ENCODE data around the gene ATP8B4.
A peak's percentile ranks its signal among the peaks of the same experiment; 100 is the strongest.
"Not testable (repeated sequence)": the region's sequence is repeated elsewhere in the genome, so short reads cannot be mapped to it uniquely, and the experiment has no call there.

ATP8B4 gene

DNA sequence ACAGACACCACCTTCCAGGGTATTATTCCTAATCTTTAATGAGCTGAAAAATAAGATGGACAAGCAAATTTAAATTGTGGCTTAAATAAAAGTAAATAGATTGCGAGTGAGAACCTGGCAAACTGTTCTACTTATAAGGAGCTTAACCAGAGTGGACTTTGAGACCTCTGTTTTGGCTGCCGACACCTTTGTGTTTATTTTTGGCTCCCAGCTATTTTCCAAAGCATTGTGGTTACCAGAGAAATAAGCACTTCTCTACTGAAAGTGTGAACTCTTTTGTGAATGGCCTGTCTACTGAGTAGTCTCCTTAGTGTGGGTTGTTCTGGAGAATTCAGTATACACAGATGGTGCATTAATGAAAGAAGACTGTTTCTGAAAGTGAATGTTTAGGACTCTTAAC, 109.4 kb downstream of the ATP8B4 start:
- DNase-seq (ENCODE audit: low read depth): no peak

GRCh38 chr15:50003786-50004334, 115.2 kb downstream of the ATP8B4 start:
- DNase-seq (ENCODE audit: low read depth): peak; percentile 26

DNA sequence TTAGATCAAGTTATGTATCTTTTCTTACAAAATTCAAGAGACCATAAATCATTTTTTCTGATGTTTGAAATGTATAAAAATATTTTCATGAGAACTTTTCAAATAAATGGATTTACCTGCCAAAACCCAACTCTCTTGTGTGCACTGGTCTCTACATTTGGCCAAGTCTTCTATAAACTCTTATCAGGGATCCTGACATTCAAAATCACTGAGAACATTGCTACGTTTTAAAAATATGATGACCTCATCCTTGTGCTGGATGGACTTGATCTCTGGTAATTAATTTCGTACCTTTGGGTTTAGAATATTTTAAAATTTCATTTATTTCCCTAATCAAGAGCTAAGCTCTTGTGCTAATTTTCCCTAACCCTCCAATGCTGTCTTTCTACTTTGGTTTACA, 127.4 kb downstream of the ATP8B4 start:
- no peak for DNase-seq (ENCODE audit: low read depth)

DNA sequence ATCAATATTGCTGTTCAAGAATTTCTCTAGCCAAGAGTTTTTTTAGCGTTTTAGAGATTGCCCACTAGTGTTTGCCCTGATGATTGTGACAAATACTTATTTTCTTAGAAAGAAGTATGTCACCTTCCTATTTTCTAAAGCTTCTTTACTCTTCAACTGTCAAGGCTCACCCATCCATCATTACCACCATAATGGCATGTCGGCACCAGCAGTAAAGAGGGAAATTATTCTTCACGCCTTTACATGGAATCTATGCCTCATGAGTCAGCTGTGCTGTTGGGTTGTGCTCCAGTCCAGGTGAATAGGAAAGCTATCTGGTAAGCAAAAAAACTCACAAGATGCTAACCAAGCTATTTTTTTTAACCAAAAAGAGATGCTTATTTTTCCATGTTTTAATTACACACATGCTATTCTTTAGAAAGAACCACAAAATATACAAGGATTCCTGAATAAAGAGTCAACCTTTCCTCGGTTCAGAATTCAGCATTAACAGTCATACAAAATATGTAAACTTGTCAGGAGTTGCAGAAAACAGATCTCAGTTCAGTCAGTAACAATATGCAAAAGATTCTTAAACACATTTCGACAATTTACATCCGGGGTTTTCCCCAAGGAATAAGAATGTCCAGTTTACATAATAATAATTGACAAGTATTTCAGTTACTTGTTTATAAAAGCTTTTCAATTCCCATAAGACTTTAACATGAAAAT, 128.0 kb downstream of the ATP8B4 start:
- DNase-seq (ENCODE audit: low read depth): no peak

DNA sequence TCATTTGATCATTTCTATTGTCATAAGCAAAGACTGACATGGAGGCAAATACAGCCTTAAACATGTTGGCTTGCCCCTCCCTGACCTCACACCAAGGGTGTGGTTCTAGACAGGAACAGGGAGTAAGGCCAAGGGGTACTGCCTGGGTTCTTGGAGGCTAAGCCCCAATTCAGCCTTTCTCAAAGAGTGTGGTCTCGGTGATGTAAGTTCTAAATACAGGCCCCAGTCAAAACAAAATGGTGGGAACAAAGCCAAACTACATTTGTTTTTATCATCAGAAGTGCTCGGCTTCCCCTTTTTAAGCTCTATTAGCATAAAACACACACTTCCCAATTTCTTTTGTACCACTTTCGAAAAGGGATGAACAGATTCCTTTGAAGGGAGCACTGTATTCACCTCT, 129.5 kb downstream of the ATP8B4 start:
- DNase-seq (ENCODE audit: low read depth): no peak

GRCh38 chr15:49988766-49989165, 130.3 kb downstream of the ATP8B4 start:
- DNase-seq (ENCODE audit: low read depth): no peak

DNA sequence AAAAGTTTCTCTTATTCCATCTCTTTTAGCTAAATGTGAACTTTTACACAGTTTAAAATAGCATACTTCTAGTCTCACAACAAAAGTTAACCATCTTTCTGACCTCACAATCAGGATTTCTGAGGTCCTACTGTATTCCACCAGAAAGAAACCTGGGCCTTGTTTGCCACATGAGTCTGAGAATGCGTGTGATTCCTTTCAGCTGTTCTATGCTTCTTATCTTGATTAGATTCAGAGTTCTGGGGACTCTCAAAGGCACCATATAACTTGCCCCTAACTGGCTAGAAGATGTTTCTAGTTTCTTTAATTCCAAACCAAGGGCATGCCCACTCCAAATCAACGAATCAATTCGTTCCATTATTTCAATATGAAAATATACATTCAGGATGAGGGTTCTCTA, 131.1 kb downstream of the ATP8B4 start:
- no peak for DNase-seq (ENCODE audit: low read depth)

- DNase-seq (ENCODE audit: low read depth): no peak
These were observed 131.7 kb downstream of the ATP8B4 start for GRCh38 chr15:49987198-49987785.

DNA sequence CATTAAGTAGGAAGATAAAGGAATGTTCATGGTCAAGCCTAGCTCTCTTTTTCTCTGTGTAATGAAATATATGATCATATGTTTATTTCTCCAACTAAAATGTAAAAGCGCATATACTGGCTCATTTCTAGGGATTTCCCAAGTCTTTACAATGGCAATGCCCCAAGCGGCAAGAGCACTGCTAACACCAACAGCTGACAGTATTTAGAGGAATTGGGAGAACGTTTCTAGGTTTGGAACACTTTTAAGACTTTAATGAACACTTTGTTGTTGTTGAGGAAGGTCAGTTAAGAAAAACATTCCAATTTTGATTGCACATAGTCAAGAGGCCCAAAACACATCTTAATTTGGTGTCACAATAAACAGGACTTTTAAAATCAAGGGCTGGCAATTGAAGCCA, 132.7 kb downstream of the ATP8B4 start:
- no peak for DNase-seq (ENCODE audit: low read depth)

- DNase-seq (ENCODE audit: low read depth): no peak
These were observed 133.6 kb downstream of the ATP8B4 start for GRCh38 chr15:49985463-49985862.

DNA sequence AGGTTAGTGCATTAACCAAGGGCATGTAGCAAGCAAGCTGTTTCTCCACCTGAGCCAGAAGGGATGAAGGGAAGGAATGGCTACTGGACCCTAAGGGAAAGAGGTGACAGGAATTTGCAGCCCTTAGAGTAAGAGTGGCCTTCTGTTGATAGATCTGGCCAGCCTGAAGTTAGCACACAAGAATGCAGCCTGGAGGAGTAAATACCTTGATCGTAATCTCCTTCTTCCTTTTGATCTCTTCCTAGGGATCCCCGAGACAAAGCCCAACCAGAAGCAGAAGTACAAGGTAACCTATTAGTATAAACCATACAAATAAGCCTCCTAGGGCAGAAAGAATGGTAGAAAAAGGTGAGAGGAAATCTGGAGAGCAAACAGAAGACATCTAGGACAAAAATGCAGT, 134.6 kb downstream of the ATP8B4 start:
- DNase-seq (ENCODE audit: low read depth): no peak

DNA sequence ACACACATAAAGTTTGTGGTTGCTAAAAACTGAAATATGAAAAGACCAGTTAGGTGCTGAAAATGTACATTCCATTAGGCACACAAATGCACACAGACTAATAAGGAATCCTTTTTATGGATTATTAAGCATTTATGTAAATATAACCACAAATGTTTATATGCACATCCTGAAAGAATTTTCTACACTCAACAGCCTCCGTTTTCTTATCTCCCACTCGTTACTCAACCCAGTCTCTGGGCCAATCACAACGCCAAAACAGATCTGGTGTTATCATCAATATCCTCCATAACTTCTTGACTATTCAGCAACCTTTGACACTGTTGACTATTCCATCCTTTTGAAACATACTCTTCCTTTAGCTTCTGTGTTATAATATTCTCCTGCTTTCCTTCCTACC, 136.4 kb downstream of the ATP8B4 start:
- DNase-seq (ENCODE audit: low read depth): no peak

DNA sequence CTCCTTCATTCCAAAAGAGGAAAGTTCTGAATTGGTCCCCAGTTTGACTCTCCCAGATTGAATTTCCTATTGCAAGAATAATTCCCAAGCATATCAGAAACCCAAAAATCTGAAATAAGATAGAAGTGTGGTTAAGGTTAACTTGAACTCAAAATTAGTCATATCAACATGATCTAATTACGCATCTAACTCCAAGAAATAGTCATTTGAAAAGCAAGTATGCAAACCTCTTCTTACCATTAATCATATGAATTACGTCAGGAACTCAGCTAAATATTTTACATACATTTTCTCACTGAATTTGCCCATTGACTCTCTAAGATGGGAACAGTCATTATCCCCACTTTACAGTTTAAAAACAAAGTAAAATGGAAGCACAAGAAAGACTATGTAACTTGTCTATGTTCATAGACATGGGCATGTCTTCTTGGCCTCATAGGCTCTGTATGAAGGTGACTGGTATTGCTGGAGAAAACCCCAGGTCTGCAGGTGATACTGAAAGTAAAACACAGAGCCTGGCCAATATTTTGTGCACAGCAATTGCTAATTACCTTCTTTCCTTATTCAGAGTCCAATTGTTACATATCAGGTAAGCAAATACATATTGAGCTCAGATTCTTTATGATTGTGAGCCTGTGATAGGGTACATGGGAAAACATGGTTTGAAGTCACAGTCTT, 139.2 kb downstream of the ATP8B4 start:
- DNase-seq (ENCODE audit: low read depth): no peak

- DNase-seq (ENCODE audit: low read depth): no peak
These were observed 140.9 kb downstream of the ATP8B4 start for GRCh38 chr15:49978121-49978520.

DNA sequence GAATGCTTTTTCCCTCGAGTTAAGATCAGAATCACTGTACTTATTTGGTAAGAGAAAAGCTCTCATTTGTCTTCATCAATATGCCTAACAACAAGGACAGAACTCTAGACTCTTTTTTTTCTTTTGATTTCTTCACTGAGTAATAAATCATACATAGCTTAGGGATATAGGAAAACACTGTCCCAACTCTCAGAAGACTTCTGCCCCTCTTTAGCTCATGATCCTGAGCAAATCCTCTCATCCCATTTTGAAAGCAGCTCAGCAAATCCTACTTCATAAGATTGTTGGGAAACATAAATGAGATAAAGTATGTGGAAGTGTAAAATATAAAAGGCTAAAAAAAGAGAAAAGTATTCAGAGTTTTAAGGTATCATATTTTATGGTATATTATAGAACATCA, 141.7 kb downstream of the ATP8B4 start:
- no peak for DNase-seq (ENCODE audit: low read depth)

GRCh38 chr15:49964551-49964950, 154.5 kb downstream of the ATP8B4 start:
- DNase-seq (ENCODE audit: low read depth): no peak

DNA sequence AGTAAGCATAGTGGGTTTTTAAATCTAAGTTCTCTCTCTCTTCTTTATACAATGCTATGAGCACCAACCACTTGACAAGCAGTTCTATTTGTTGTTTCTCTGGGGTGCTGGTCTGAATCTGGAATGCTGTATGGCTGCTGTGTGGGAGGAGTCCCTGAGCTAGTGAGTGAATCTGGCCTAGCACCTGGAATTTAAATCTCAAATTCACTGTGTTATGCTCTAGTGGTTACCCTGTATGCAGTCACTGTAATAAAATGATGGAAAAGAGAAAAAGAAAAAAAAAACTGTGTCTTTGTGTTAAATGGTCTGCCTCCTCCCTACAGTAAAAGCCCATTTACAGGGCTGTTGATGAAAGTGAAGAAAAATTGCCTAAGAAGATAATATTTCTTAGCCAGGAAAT, 155.0 kb downstream of the ATP8B4 start:
- DNase-seq (ENCODE audit: low read depth): no peak

- not testable (repeated sequence) for DNase-seq (ENCODE audit: low read depth)
These were observed 155.8 kb downstream of the ATP8B4 start for GRCh38 chr15:49963033-49963772.

DNA sequence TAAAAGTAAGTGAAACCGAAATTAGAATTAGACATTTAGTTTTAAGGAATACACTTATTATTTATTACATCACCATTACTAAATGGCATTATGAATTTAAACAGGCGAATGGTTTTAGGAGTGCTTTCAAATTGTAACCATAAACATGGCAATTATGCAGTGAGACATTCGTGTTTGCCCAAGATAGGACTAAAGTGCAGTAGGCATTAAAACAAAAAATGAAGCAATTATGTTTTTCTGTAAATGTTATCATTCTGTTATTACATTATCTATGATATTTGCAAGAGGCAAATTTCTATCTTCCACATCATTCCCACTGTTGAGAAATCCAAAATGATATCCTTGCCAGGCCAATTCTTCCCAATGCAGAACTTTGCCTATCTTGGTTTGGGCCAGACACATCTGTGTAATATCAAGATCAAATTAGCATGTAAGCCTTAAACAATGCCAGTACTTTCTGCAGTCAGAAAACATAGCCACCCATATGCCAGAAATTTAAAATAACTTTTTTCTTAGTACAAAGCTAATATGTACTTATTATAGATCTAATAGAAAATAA, 156.9 kb downstream of the ATP8B4 start:
- DNase-seq (ENCODE audit: low read depth): no peak

GRCh38 chr15:49953421-49953820, 165.6 kb downstream of the ATP8B4 start:
- DNase-seq (ENCODE audit: low read depth): no peak

- no peak for DNase-seq (ENCODE audit: low read depth)
These were observed 172.4 kb downstream of the ATP8B4 start for GRCh38 chr15:49946681-49947080.

DNA sequence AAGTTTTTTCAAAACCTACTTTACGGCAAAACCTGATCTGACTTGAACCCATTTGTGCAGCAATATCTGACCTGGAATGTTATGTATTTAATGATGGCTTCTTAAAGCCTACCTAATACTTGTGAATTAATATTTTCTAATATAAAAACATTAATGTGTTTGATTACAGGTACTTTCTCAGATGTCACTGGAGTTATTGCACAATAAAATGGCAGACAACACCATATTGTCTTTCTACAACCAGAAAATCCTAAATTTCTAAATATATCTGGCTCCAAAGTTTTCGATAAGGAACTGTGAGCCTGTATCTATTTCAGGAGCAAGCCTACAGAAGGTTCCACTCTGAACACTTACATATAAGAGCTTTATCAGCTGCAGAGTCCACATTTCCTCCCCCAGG, 184.5 kb downstream of the ATP8B4 start:
- no peak for DNase-seq (ENCODE audit: low read depth)
